Measurements from ENCODE around the gene TBC1D22A. TPM values are rescaled to one million over a fixed set of nuclear protein-coding genes. Genes with fewer than 3 reads are reported as not detected.

TBC1D22A gene
- polyA plus RNA-seq, 1 donor from 2014 or later = 9.3 TPM

- no peak overlapping the region for H2AFZ ChIP-seq (ENCODE audit: low read depth, low read length)
- no peaks in the 10 kb centered on the region for H4K20me1 ChIP-seq (ENCODE audit: insufficient read depth)
- H3K9me3 ChIP-seq (ENCODE audit: low read length) = no peaks in the 10 kb centered on the region
- TF ChIP-seq EP300 (conservative IDR thresholded peaks at IDR 0.05; ENCODE audit: poor library complexity, severe bottlenecking) (no peak), TAF1 (IDR thresholded peaks at IDR 0.05; ENCODE audit: low read depth) (no peak), MXI1 (conservative IDR thresholded peaks at IDR 0.05; ENCODE audit: poor library complexity, severe bottlenecking) (no peak), RAD21 (conservative IDR thresholded peaks at IDR 0.05) (no peak), EZH2 (IDR thresholded peaks at IDR 0.05; ENCODE audit: borderline replicate concordance, insufficient read depth, low read length, poor library complexity, severe bottlenecking) (no peak), SMC3 (conservative IDR thresholded peaks at IDR 0.05; ENCODE audit: poor library complexity) (no peak), POLR2AphosphoS5 (IDR thresholded peaks at IDR 0.05) (no peak), REST (IDR thresholded peaks at IDR 0.05; ENCODE audit: borderline replicate concordance) (no peak)
- TF ChIP-seq, protein P1, sequence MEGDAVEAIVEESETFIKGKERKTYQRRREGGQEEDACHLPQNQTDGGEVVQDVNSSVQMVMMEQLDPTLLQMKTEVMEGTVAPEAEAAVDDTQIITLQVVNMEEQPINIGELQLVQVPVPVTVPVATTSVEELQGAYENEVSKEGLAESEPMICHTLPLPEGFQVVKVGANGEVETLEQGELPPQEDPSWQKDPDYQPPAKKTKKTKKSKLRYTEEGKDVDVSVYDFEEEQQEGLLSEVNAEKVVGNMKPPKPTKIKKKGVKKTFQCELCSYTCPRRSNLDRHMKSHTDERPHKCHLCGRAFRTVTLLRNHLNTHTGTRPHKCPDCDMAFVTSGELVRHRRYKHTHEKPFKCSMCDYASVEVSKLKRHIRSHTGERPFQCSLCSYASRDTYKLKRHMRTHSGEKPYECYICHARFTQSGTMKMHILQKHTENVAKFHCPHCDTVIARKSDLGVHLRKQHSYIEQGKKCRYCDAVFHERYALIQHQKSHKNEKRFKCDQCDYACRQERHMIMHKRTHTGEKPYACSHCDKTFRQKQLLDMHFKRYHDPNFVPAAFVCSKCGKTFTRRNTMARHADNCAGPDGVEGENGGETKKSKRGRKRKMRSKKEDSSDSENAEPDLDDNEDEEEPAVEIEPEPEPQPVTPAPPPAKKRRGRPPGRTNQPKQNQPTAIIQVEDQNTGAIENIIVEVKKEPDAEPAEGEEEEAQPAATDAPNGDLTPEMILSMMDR (IDR thresholded peaks at IDR 0.05; ENCODE audit: poor library complexity, severe bottlenecking) = no peak
- H3F3A ChIP-seq (ENCODE audit: insufficient read depth, low read length, poor library complexity, severe bottlenecking) = no peaks in the 10 kb centered on the region
- no peak overlapping the region for H3K27ac ChIP-seq (ENCODE audit: low read length)
- no peak overlapping the region for H3K4me2 ChIP-seq (ENCODE audit: low read length)
- H3K36me3 ChIP-seq (ENCODE audit: insufficient read depth, low read length) = no peaks in the 10 kb centered on the region
- H3K79me2 ChIP-seq (replicated peaks; ENCODE audit: insufficient read depth, low read length) = no peaks in the 10 kb centered on the region
- no peak overlapping the region for H3K4me3 ChIP-seq (ENCODE audit: low read length)
- no peaks in the 10 kb centered on the region for H3K9me2 ChIP-seq (ENCODE audit: insufficient read depth, low read length)
- H3K9ac ChIP-seq (ENCODE audit: low read length) = no peak overlapping the region
- no peaks in the 10 kb centered on the region for H3K27me3 ChIP-seq (ENCODE audit: insufficient read depth, low read depth, low read length)
Observed at GRCh38 chr22:46876357-46876934, 114.0 kb downstream of the TBC1D22A start.

DNA sequence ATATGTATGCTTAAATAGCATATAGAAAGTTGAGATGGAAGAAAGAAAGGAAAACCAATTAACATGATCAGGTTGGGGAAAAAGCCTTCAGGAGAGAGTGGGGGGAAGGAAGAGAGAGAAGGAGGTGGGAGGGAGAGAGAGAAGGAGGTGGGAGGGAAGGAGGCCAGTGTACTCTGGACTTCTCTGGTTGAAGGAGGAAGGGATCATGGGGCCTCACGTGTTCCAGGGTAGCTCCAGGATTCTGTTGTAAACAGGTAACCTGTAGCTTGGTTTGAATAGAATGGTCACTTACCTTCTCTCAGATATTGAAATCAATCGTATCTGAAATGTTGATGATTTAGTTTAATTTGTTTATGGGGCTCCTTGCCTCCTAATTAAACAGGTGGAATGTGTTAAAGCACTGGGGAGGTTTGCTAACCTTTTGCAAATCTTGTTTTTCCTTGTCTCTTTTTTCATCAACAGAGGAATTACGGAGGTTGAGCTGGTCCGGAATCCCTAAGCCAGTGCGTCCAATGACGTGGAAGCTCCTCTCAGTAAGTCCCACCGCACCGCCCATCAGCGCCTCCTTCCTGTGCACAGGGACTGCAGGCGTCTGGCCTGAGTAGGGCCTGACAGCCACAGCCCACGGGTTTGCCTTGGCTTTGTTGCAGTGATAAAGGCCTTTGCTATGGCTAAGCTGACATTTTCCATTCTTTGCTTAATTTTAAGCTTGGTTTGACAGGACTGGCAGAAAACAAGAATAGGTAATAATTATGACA lies 115.9 kb downstream of the TBC1D22A start:
- H3K27me3 ChIP-seq (ENCODE audit: insufficient read depth, low read depth, low read length) = no peaks in the 10 kb centered on the region
- no peak overlapping the region for H3K9ac ChIP-seq (ENCODE audit: low read length)
- no peak overlapping the region for H3K4me3 ChIP-seq (ENCODE audit: low read length)
- H3K79me2 ChIP-seq (replicated peaks; ENCODE audit: insufficient read depth, low read length) = no peaks in the 10 kb centered on the region
- H3K9me2 ChIP-seq (ENCODE audit: insufficient read depth, low read length) = no peaks in the 10 kb centered on the region
- no peaks in the 10 kb centered on the region for H3K36me3 ChIP-seq (ENCODE audit: insufficient read depth, low read length)
- no peaks in the 10 kb centered on the region for H4K20me1 ChIP-seq (ENCODE audit: insufficient read depth)
- H3F3A ChIP-seq (ENCODE audit: insufficient read depth, low read length, poor library complexity, severe bottlenecking) = no peaks in the 10 kb centered on the region
- TF ChIP-seq, protein P1 (IDR thresholded peaks at IDR 0.05; ENCODE audit: poor library complexity, severe bottlenecking) = no peak
- no peak for TF ChIP-seq EZH2 (IDR thresholded peaks at IDR 0.05; ENCODE audit: borderline replicate concordance, insufficient read depth, low read length, poor library complexity, severe bottlenecking)
- no peak for TF ChIP-seq EP300 (conservative IDR thresholded peaks at IDR 0.05; ENCODE audit: poor library complexity, severe bottlenecking)
- no peak for TF ChIP-seq MXI1 (conservative IDR thresholded peaks at IDR 0.05; ENCODE audit: poor library complexity, severe bottlenecking)
- TF ChIP-seq RAD21 (conservative IDR thresholded peaks at IDR 0.05) = no peak
- no peak for TF ChIP-seq REST (IDR thresholded peaks at IDR 0.05; ENCODE audit: borderline replicate concordance)
- no peak for TF ChIP-seq TAF1 (IDR thresholded peaks at IDR 0.05; ENCODE audit: low read depth)
- TF ChIP-seq SMC3 (conservative IDR thresholded peaks at IDR 0.05; ENCODE audit: poor library complexity) = no peak
- TF ChIP-seq POLR2AphosphoS5 (IDR thresholded peaks at IDR 0.05) = no peak
- H2AFZ ChIP-seq (ENCODE audit: low read depth, low read length) = no peak overlapping the region
- no peak overlapping the region for H3K4me2 ChIP-seq (ENCODE audit: low read length)
- H3K9me3 ChIP-seq (ENCODE audit: low read length) = no peaks in the 10 kb centered on the region
- no peak overlapping the region for H3K27ac ChIP-seq (ENCODE audit: low read length)
